ENCODE results near the gene SKP2.

GRCh38 chr5:36173426-36173825 lies 21.5 kb downstream of the SKP2 start:
- no peak for TF ChIP-seq CTCF (IDR thresholded peaks at IDR 0.05)
- TF ChIP-seq POLR2A (IDR thresholded peaks at IDR 0.05): no peak
